GM18508 (cell line): ENCODE measurements around the gene RCAN1.

Source experiments
- ATAC-seq: cut with Tn5 transposase; IDR thresholded peaks from one replicate; pipeline ENCODE4 v1.9.1; 2021; ENCODE audit warnings: moderate number of reproducible peaks; ENCODE audit not compliant: insufficient read depth, unreplicated experiment

The RCAN1 gene

GRCh38 chr21:34603002-34603709, 11.8 kb downstream of the RCAN1 start:
- ATAC-seq: no peak

GRCh38 chr21:34602061-34602460, 12.9 kb downstream of the RCAN1 start:
- ATAC-seq: no peak

GRCh38 chr21:34599534-34600101, 15.3 kb downstream of the RCAN1 start:
- ATAC-seq: no peak

DNA sequence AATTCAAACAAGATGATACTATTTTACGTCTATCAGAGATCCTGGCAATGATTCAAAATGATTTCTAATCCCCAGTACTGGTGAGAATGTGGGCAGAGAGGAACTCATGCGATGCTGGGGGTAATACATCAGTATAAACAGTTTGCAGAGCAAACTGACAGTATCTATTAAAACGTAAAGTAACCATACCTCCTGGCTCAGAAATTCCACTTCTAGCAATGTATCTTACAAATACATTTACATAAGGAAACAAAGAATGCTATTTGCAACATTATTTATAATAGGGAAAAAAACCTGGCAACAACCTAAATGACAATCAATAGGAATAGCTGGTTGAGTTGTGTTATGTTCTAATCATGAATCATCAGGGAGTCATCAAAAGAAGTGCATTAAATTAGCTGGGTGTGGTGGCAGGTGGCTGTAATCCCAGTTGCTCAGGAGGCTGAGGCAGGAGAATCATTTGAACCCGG, 15.9 kb downstream of the RCAN1 start:
- no peak for ATAC-seq

- ATAC-seq: no peak
These were observed 17.5 kb downstream of the RCAN1 start for GRCh38 chr21:34597406-34597805.

DNA sequence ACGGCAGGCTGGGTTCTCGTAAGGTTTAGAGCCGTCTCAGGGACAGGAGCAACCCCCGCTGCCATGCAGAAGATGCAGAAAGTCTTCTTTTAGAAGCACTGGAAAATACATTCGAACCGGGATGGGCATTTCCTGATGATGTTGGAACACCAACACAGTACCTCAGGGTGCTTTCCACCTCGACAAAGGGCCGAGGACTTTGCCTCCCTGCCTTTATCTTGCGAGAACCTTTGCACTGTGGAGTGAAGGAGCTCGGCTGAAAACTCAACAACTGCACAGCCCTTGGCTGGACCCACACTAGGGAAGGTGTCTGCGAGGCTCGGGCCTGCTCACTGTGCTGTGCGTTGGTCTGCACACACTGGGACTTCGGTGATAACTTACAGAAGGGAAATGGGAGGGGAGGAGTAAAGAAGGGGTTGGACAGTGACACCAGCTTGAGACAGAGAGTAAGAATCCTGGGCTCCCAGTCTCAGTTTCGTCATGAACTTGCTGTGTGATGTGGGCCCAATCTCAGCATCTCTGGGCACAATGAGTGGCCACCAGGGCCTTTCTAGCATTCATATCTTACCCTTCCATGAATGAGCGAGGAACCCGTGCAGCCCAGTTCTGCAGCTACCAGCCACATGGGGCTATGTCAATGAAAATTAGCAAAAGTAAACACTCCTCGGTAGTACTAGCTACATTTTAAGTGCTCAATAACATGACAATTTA, 18.2 kb downstream of the RCAN1 start:
- no peak for ATAC-seq

DNA sequence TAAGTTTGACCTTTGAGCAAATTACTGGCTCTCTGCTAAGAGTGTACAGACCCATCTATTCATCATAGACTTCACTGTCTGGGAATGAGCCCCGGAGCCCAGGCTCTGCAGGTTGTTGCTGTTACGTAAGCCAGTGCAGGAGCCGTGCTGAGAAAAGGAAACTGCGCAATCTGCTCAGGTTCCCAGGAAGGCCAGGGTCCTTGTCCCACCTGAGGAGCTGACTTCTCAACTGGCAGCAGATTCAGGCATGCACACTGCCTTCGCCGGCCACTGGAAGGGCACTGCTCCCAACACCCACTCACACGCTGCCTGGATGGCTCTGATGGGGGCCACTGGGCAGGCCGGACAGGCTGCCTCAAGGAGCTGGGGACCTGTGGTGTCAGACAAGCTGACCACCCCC, 19.5 kb downstream of the RCAN1 start:
- no peak for ATAC-seq

DNA sequence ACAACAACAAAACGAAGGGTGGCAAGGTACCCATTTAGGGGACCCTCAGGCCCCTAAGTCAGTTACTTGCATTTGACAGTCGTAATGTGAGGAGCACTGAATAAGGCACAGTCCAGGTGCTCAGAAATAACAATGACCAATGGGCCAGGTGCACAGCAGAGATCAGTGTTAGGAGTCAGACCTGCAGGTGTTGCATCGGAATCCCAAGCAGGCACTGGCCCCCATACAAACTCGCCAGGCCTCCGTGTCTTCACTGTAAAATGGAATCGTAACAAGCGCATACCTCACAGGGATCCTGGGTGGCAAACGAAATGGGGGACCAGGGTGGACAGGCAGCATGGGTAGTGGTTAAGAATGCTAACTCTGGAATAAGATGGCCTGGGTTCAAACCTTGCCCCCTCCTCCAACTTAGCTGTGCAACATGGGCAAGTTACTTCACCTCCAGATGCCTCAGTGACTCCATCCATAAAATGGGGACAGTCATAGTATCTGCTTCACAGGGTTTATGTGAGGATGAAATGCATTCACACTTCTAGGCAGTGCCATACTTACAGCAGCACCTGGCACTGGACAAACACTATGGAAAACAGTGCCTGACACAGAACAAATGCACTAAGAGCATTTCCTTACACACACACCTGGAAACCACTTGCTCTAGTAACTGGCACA, 20.2 kb downstream of the RCAN1 start:
- no peak for ATAC-seq

DNA sequence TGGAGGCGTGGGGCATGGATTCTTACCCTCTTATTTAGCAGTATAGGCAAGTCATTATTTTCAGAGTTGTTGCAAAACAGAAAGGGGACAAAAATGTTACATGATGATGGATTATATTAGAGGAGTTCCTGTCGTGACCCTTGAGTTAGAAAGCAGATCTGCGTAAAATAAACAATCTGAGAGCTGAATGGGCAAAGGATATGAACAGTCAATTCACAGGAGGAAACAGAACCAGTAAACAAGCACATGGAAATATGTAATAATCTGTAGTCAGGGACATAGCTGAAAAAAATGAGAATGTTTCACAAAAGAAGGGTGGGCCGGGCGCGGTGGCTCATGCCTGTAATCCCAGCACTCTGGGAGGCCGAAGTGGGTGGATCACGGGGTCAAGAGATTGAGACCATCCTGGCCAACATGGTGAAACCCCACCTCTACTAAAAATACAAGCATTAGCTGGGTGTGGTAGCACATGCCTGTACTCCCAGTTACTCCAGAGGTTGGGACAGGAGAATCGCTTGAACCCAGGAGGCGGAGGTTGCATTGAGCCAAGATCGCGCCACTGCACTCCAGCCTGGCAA, 20.9 kb downstream of the RCAN1 start:
- no peak for ATAC-seq

DNA sequence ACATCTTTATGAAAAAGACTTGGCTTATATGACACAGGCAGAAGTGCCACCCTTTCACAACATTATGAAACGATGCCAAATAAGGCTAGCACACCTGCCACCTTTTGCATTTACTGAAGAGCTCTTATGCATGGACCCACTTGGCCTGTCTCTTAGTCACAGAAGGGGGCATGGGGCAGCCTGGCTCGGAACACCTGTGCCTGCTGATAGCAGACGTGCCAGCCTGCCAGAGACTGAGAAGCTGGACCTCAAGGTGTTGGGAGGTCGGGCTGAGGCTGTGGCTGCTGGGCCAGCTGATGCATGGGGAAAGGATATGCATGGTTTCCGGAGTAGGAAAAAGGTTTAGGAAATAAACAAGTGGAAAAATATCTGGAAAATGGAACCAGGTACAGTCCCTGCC, 21.5 kb downstream of the RCAN1 start:
- ATAC-seq: no peak

- no peak for ATAC-seq
These were observed 22.6 kb downstream of the RCAN1 start for GRCh38 chr21:34592120-34592955.

DNA sequence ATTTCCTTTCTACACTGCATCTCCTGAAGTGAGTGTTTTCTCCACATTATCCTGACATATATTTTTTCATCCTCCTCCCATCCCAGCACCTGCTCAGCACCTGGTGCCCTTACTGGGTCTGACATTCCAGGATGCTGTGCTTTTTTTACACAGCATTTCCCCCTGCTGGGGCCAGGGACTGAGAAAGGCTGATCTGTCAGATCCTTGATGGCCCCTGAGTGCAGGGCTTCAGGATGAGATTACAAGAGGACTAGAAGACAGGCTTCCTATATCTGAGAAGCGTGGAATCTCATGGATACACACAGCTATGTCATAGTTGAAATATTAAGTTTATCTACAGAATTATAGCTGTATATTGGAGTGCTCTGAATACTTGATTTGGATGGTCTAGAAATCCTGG, 24.4 kb downstream of the RCAN1 start:
- ATAC-seq: no peak

DNA sequence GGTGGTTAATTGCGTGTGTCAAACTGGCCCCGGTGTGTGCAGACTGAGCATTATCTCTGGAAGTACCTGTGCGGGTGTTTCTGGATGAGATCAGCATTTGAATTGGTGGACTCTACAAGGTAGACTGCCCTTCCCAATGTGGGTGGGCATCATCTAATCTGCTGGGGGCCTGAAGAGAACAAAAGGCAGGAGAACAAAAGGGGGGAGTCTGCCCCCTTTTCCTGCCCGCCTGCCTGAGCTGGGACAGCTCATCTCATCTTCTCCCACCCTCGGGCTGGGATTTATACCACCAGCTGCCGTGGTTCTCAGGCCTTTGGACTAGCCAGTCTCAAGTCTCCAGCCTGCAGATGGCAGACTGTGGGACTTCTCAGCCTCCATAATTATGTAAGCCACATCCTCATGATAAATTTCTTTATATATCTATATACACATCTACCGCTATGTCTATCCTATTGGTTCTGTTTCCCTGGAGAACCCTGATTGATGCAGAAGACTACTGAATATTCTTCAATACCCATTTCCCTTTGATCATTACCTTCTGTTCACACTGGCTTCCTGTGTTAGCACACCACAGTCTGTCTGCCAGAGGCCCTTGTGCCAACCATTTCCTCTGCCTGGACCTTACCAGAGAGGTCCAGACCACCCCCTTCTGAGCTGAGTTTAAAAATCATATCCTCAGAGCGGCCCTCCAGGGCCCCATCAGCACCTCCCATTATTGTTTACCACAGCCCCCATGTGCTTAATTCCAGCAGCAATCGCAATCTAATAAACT, 25.2 kb downstream of the RCAN1 start:
- no peak for ATAC-seq

- ATAC-seq: no peak
These were observed 30.9 kb downstream of the RCAN1 start for GRCh38 chr21:34583926-34584563.

GRCh38 chr21:34582506-34583150, 32.3 kb downstream of the RCAN1 start:
- no peak for ATAC-seq

GRCh38 chr21:34580181-34580700, 34.7 kb downstream of the RCAN1 start:
- no peak for ATAC-seq

DNA sequence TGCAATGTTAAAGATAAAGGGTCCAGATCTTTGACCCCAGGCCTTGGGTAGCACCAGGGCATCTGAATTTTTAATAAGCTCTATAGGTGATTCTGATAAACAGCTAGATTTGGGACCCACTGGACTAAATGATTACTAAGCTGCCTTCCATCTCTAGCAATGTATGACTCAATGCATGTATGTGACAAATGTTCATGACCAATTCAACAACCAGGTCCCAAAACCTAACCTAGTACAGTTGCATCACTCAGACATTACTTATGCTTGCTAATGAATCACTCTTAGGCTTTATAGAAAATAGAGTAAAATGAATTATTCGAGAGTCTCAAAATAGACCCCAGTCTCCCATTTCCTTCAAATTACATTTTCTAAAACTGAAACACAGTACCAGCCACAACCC, 35.5 kb downstream of the RCAN1 start:
- ATAC-seq: no peak

- no peak for ATAC-seq
These were observed 38.8 kb downstream of the RCAN1 start for GRCh38 chr21:34576041-34576511.
